Gastroesophageal sphincter (tissue), 4 donors: ENCODE results near the gene ROCK1. TPM values are rescaled to one million over a fixed set of nuclear protein-coding genes. Genes with fewer than 3 reads are reported as not detected.
A peak's percentile ranks its signal among the peaks of the same experiment; 100 is the strongest.

Experiments used
- ATAC-seq: fragments of 150-250 bp; one replicate; pipeline ENCODE4 v1.9.1; 2016; ENCODE audit warnings: mild to moderate bottlenecking, moderate library complexity
- H3K27ac ChIP-seq, 4 donors: fragments of 200-600 bp; sonication (generic) in 3 of 4; 1 replicate in 3 of 4; 2 replicates in 1 of 4; pipeline ENCODE4 v1.5.1; 2016 to 2019
- H3K27me3 ChIP-seq: fragments of 200-600 bp; sonication (generic); one replicate; pipeline ENCODE4 v1.5.1; 2019
- H3K36me3 ChIP-seq, 2 donors: fragments of 200-600 bp; sonication (generic); one replicate each; pipeline ENCODE4 v1.5.1; 2019; ENCODE audit warnings: control low read depth in 1 of 2
- H3K4me1 ChIP-seq, 3 donors: fragments of 200-600 bp; sonication (generic); 1 replicate in 2 of 3; 2 replicates in 1 of 3; pipeline ENCODE4 v1.5.1; 2016 to 2019; ENCODE audit warnings: control low read depth in 2 of 3
- H3K4me3 ChIP-seq, 2 donors: fragments of 200-600 bp; sonication (generic); one replicate each; pipeline ENCODE4 v1.5.1; 2019; ENCODE audit warnings: mild to moderate bottlenecking in 1 of 2, moderate library complexity in 1 of 2
- H3K9me3 ChIP-seq, 3 donors: fragments of 200-600 bp; sonication (generic); one replicate each; pipeline ENCODE4 v1.5.1; 2017 to 2019; ENCODE audit warnings: control low read depth in 2 of 3
- CTCF ChIP-seq, 4 experiments: fragments of 200-600 bp in 2 of 4; fragments of 450-650 bp in 2 of 4; sonication (generic) in 1 of 4; IDR thresholded peaks; one replicate each; pipeline ENCODE4 v1.5.1; 2017 to 2019; ENCODE audit warnings: antibody characterized with exemption in 4 of 4, mild to moderate bottlenecking in 2 of 4, moderate library complexity in 2 of 4
- EP300 ChIP-seq: sonication (generic); formaldehyde crosslinking; IDR thresholded peaks from one replicate; pipeline ENCODE4 v1.6.1; 2017; ENCODE audit warnings: antibody characterized with exemption, mild to moderate bottlenecking
- POLR2A ChIP-seq, 2 donors: fragments of 450-650 bp; IDR thresholded peaks; one replicate each; pipeline ENCODE4 v1.6.1; 2017; ENCODE audit warnings: antibody characterized with exemption in 2 of 2, mild to moderate bottlenecking in 2 of 2, moderate library complexity in 1 of 2
- POLR2AphosphoS5 ChIP-seq: sonication (generic); formaldehyde crosslinking; IDR thresholded peaks from one replicate; pipeline ENCODE4 v1.6.1; 2017; ENCODE audit warnings: antibody characterized with exemption
- WGBS, 2 donors: methylation state at CpG; one replicate each; pipeline ENCODE4 v1.1.5; 2018; ENCODE audit warnings: low coverage in 1 of 2; 5-methylcytosine and 5-hydroxymethylcytosine counted together
- total RNA-seq, 4 donors: library from RNA; depleted of rRNA; stranded (reverse); fragments of >200 nt; gene quantifications; one replicate each; pipeline ENCODE4 v1.1.0, GENCODE V29; 2016

The ROCK1 gene
- 100 to 1,000 TPM; 130 to 139 (median 133) TPM for total RNA-seq

DNA sequence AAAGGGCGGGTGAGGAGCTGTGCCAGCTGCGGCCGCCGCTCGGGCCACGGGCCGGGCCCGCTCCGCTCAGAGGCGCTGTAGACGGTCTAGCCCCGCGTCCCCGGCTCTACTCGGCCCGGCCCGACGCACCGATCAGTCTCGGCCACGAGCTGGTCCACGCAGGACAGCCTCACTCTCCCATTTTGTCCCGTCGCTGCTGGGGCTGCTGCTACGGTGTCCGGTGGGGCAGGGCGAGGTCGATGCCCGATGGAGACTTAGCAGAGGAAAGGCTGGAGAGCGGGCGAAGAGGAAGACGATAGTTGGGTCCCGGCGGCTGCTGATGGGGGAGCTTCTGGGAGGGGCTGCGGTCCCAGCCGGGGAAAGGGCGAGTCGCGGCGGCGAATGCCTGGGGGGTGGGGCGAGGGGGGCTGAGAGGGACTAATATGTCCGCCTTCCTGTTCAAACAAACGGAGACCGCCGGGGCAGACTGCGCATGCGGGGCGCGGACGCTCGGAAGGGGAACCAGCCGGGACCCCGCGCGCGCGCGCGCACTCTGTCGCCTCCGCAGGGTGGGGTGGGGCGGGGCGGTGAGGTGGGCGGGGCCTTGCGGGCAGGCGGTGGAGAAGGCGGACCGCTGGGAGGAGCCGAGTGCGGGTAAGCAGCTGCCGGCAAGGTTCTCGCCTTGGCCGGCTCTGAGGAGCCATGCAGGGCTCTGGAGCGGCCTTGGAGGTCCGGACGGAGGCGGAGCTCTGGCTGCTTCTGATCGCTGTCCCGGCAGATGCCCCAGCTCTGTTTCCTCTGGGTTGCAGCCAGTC is at the start of gene ROCK1:
ROCK1 (minus strand) TSS at position 468 of the 794 bp plus-strand sequence. CDS start 903 bp downstream, outside the sequence.
- Histone ChIP-seq H3K27me3 (no peaks in the 10 kb centered on the region), H3K4me1 (peaks cover 1 to 33% (median 7%) of the 10 kb centered on the region in 3 donors), H3K9me3 (no peaks in the 10 kb centered on the region), H3K4me3 (peak within 1 kb of the TSS; percentile 85 to 89), H3K27ac (peak within 1 kb of the TSS; percentile 86 to 99 (median 97)), H3K36me3 (no peaks in the 10 kb centered on the region)
- WGBS, 2 donors: 0% methylated on average over 2 to 4 of the region's 80 CpGs
- ATAC-seq: peak; percentile 97
- TF ChIP-seq EP300 (no peak), POLR2A (IDR thresholded peaks at IDR 0.05) (peak; percentile 16 to 73), CTCF (IDR thresholded peaks at IDR 0.05) (no peak), POLR2AphosphoS5 (peak; percentile 86)

DNA sequence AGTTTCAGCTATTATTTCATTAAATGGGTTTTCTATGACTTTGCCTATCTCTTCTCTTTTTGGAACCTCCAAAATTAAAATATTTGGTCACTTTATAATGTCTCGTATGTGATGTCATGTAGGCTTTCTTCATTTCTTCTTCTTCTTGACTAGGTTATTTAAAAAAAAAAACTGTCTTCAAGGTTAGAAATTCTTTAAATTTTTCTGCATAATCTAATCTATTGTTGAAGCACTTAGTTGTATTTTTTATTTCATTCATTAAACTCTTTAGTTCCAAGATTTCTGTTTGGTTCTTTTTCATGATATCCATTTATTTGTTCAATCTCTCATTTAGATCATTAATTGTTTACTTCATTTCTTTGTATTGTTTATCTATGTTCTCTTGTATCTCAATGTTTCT is 43.8 kb upstream of the ROCK1 start:
- H3K36me3 ChIP-seq: no peaks in the 10 kb centered on the region
- H3K4me3 ChIP-seq: no peak overlapping the region
- H3K27ac ChIP-seq: no peak overlapping the region
- TF ChIP-seq CTCF (IDR thresholded peaks at IDR 0.05) (no peak), EP300 (no peak), POLR2AphosphoS5 (no peak), POLR2A (IDR thresholded peaks at IDR 0.05) (no peak)
- no peaks in the 10 kb centered on the region for H3K4me1 ChIP-seq
- 79% methylated on average over 1 of the region's 1 CpG; no CpG with 5 or more reads in 1 of the 2 donors for WGBS, 2 donors
- no peaks in the 10 kb centered on the region for H3K27me3 ChIP-seq
- ATAC-seq: no peak
- peaks cover 0 to 29% (median 0%) of the 10 kb centered on the region in 3 donors for H3K9me3 ChIP-seq

GRCh38 chr18:21146016-21146415 is 34.4 kb upstream of the ROCK1 start:
- no peak for TF ChIP-seq EP300
- TF ChIP-seq POLR2A (IDR thresholded peaks at IDR 0.05): no peak
- TF ChIP-seq POLR2AphosphoS5: no peak
- TF ChIP-seq CTCF (IDR thresholded peaks at IDR 0.05): no peak
- ATAC-seq: no peak
- no peaks in the 10 kb centered on the region for H3K9me3 ChIP-seq
- H3K4me1 ChIP-seq: peaks cover 6 to 20% (median 7%) of the 10 kb centered on the region in 3 donors
- no peak overlapping the region for H3K4me3 ChIP-seq
- H3K27me3 ChIP-seq: no peaks in the 10 kb centered on the region
- no peak overlapping the region for H3K27ac ChIP-seq
- H3K36me3 ChIP-seq: no peaks in the 10 kb centered on the region

DNA sequence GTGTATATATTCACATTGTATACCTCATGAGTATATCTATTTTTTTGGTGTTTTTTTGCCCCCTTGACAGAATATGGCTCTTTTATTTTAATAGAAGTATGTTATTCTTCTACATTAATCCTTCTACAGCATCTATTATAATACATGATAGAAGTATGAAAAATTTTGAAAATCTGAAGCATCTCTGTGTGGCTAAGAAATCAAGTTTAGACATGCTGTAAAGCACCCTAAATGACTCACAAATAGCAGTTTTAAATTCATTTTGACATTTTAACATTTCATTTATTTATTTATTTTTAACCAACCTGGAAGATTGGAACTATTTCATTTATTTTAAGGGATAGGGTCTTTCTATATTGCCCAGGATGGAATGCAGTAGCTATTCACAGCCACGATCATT is 33.8 kb upstream of the ROCK1 start:
- Histone ChIP-seq H3K4me1 (peaks cover 6 to 22% (median 7%) of the 10 kb centered on the region in 3 donors), H3K9me3 (no peaks in the 10 kb centered on the region), H3K27ac (no peak overlapping the region), H3K4me3 (no peak overlapping the region), H3K36me3 (no peaks in the 10 kb centered on the region), H3K27me3 (no peaks in the 10 kb centered on the region)
- TF ChIP-seq POLR2AphosphoS5 (no peak), POLR2A (IDR thresholded peaks at IDR 0.05) (no peak), CTCF (IDR thresholded peaks at IDR 0.05) (no peak), EP300 (no peak)
- ATAC-seq: no peak
- WGBS, 2 donors: 100% methylated on average over 1 of the region's 1 CpG
